ENCODE results near the gene NECAP2.
"Not testable (repeated sequence)": the region's sequence is repeated elsewhere in the genome, so short reads cannot be mapped to it uniquely, and the experiment has no call there.

NECAP2 gene

GRCh38 chr1:16498573-16499413, 58.3 kb downstream of the NECAP2 start:
- TF ChIP-seq, protein P1, sequence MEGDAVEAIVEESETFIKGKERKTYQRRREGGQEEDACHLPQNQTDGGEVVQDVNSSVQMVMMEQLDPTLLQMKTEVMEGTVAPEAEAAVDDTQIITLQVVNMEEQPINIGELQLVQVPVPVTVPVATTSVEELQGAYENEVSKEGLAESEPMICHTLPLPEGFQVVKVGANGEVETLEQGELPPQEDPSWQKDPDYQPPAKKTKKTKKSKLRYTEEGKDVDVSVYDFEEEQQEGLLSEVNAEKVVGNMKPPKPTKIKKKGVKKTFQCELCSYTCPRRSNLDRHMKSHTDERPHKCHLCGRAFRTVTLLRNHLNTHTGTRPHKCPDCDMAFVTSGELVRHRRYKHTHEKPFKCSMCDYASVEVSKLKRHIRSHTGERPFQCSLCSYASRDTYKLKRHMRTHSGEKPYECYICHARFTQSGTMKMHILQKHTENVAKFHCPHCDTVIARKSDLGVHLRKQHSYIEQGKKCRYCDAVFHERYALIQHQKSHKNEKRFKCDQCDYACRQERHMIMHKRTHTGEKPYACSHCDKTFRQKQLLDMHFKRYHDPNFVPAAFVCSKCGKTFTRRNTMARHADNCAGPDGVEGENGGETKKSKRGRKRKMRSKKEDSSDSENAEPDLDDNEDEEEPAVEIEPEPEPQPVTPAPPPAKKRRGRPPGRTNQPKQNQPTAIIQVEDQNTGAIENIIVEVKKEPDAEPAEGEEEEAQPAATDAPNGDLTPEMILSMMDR (IDR thresholded peaks at IDR 0.05; ENCODE audit: low read depth, low read length, missing control alignments) = peak; percentile 22
- peak; percentile 19 for DNase-seq (ENCODE audit: low read depth)
- H3K4me3 ChIP-seq (ENCODE audit: low read depth, low read length) = peak overlapping the region; percentile 80

DNA sequence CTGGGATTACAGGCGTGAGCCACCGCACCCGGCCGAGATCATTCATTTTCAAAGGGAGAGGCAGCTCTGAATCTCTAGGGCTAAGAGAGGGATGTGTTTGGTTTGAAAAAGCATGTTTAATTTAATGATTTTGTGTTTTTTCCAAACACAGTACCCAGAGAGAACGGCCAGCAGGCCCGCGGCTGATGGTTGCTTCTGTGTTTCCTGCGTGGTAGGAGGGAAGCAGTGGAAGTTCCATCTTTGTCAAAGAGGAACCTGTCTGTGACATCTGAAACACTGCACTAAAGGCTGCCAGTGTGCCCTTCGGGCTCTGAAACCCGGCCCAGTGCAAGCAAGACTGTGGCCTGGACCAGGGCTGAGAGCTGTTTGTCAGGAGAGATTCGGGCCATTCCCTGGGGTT, 59.9 kb downstream of the NECAP2 start:
- not testable (repeated sequence) for H3K4me3 ChIP-seq (ENCODE audit: low read depth, low read length); DNase-seq (ENCODE audit: low read depth)

- not testable (repeated sequence) for DNase-seq (ENCODE audit: low read depth); H3K4me3 ChIP-seq (ENCODE audit: low read depth, low read length)
Observed at GRCh38 chr1:16500975-16501374, 60.5 kb downstream of the NECAP2 start.

DNA sequence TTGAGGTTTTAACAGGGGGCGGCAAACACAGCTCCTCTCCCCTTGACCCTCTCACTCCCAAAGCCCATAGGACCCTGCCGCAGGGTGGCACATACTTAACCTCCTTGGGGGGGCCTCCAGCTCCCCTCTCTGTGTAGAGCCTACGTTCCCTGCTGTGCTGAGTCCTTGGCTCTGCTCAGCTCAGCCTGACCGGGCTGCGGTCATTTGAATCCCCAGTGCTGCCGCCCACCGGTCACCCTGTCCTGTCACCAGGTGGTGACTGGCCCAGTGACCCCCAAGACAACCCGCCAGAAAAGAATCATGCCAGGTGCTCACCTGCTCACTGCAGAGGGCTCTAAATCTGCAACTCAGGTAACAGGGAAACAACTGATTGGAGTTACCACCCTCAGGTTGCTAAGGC, 60.9 kb downstream of the NECAP2 start:
- not testable (repeated sequence) for H3K4me3 ChIP-seq (ENCODE audit: low read depth, low read length); DNase-seq (ENCODE audit: low read depth)

DNA sequence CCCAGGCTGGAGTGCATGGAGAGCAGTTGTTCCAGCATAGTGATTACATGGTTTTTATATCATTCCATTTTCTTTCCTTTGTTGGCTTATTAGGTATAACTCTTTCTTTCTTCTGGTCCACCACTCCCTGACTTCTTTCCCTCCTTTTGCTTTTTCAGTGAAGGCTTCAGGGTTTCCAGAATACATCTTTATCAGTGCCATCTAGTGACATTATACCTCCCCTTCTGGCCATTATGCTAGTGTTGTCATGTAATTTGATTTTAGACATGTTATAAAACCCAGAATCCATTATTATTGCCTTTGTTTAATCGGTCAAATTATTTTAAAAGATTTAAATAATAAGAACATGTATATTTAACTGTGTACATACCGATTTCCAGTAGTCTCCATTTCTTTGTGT, 63.0 kb downstream of the NECAP2 start:
- H3K4me3 ChIP-seq (ENCODE audit: low read depth, low read length) = no peak overlapping the region
- DNase-seq (ENCODE audit: low read depth) = no peak
- TF ChIP-seq, protein P1 (IDR thresholded peaks at IDR 0.05; ENCODE audit: low read depth, low read length, missing control alignments) = no peak

- H3K4me3 ChIP-seq (ENCODE audit: low read depth, low read length); DNase-seq (ENCODE audit: low read depth): not testable (repeated sequence)
Observed at GRCh38 chr1:16505870-16506269, 65.3 kb downstream of the NECAP2 start.

- DNase-seq (ENCODE audit: low read depth); H3K4me3 ChIP-seq (ENCODE audit: low read depth, low read length): not testable (repeated sequence)
Observed at GRCh38 chr1:16506364-16507136, 66.0 kb downstream of the NECAP2 start.

DNA sequence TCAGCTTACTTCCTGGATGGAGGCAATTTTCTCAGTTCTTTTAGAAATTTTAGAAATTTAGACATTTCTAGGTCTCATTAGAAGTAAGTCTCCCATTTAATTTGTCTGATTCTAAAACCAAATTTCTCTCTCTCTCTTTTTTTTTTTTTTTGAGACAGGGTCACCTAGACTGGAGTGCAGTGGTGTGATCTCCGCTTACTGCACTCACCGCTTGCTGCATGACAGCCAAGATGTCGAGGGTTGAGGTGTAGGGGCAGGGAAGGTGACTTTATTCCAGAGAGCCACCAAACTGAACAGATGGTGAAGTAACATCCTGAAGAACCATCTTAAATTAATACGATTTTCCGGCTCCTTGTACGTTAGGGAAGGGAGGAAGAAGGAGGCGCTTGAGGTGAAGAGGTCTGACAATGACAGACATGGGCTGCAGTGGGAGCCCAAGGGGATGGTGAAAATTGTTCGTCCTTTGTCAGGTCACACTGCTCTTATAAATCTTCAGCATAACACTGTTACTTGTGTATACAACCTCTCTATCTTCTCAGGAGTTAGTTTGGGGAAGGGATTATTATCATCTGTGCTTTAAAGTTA, 68.4 kb downstream of the NECAP2 start:
- DNase-seq (ENCODE audit: low read depth); H3K4me3 ChIP-seq (ENCODE audit: low read depth, low read length): not testable (repeated sequence)
